K562 (cell line): ENCODE results near the gene KIF20B. TPM values are rescaled to one million over a fixed set of nuclear protein-coding genes. Genes with fewer than 3 reads are reported as not detected.
A peak's percentile ranks its signal among the peaks of the same experiment; 100 is the strongest.

ENCODE experiments used
- ATAC-seq: fragments of 200-7000 bp; cut with Tn5 transposase; 3 replicates; pipeline ENCODE4 v1.9.1; 2020; ENCODE audit warnings: moderate library complexity
- BruUV-seq: library from RNA; stranded (reverse); fragments of 400-500 nt; replicated peaks from 2 replicates; lab custom pipeline; 2021; lab: Mats Ljungman, UMichigan
- CTCF ChIA-PET: fragments of 300-600 bp; formaldehyde crosslinking; extraction: SDS; loops from one replicate; lab custom pipeline; 2021; ENCODE audit warnings: low intra/inter-chr PET ratio; lab: Yijun Ruan, JAX
- POLR2A ChIA-PET: fragments of 300-600, 350-650 bp; sonication (Branson Sonifier 250); formaldehyde crosslinking; extraction: SDS; loops from one replicate; lab custom pipeline; 2021; ENCODE audit warnings: antibody characterized with exemption, inconsistent platforms; lab: Yijun Ruan, JAX
- DNase-seq, 4 experiments: peaks; one replicate each; pipeline versions ENCODE4 v3.0.0 to v3.0.0-alpha.2; 2011 to 2018; ENCODE audit warnings: low spot score in 3 of 4, mixed read lengths in 3 of 4; ENCODE audit errors: extremely low read depth in 1 of 4
- FAIRE-seq: peaks from 2 replicates; lab custom pipeline; 2011; peaks lifted over from hg19 to GRCh38; lab: Jason Lieb, UNC
- H2AFZ ChIP-seq: 2 replicates; pipeline ENCODE4 v1.6.0; 2011; ENCODE audit warnings: low read depth, low read length, control low read depth, inconsistent platforms
- H3K27ac ChIP-seq: fragments of 200-600 bp; 3 replicates; pipeline ENCODE4 v1.8.0; 2011; ENCODE audit warnings: low read depth, mild to moderate bottlenecking, control low read depth, inconsistent platforms, low read length, moderate library complexity, mixed read lengths; ENCODE audit errors: extremely low read depth
- H3K27me3 ChIP-seq, 2 experiments: fragments of 300-600 bp in 1 of 2; 2 replicates in 1 of 2; 3 replicates in 1 of 2; pipeline versions ENCODE4 v1.6.0 to v1.8.0; 2011; ENCODE audit warnings: inconsistent platforms in 2 of 2, low read length in 2 of 2, mild to moderate bottlenecking in 1 of 2, mixed read lengths in 1 of 2, moderate library complexity in 1 of 2; ENCODE audit not compliant: control insufficient read depth in 2 of 2, insufficient read depth in 2 of 2
- H3K36me3 ChIP-seq: fragments of 300-600 bp; 3 replicates; pipeline ENCODE4 v1.8.0; 2011; ENCODE audit warnings: mild to moderate bottlenecking, low read length, inconsistent platforms; ENCODE audit not compliant: control insufficient read depth, insufficient read depth
- H3K4me1 ChIP-seq, 2 experiments: fragments of 200-600 bp in 1 of 2; replicated peaks in 1 of 2; 2 replicates in 1 of 2; 3 replicates in 1 of 2; pipeline versions ENCODE4 v1.5.1 to v1.8.0; 2011; ENCODE audit warnings: inconsistent platforms in 2 of 2, low read length in 2 of 2, mild to moderate bottlenecking in 1 of 2, mixed read lengths in 1 of 2, moderate library complexity in 1 of 2; ENCODE audit not compliant: control insufficient read depth in 2 of 2, insufficient read depth in 2 of 2
- H3K4me2 ChIP-seq: 2 replicates; pipeline ENCODE4 v1.6.1; 2011; ENCODE audit warnings: low read length, control low read depth, inconsistent platforms, mixed read lengths; ENCODE audit not compliant: insufficient read depth
- H3K4me3 ChIP-seq: fragments of 200-600 bp; sonication (generic), shearing (Covaris generic); 2 replicates; pipeline ENCODE4 v1.5.1; 2016; ENCODE audit warnings: control low read depth, inconsistent platforms
- H3K79me2 ChIP-seq: fragments of 200-600 bp; 3 replicates; pipeline ENCODE4 v1.8.0; 2011; ENCODE audit warnings: low read length, inconsistent platforms; ENCODE audit not compliant: control insufficient read depth, insufficient read depth
- H3K9ac ChIP-seq, 2 experiments: 2 replicates each; pipeline versions ENCODE4 v1.6.0 to v1.6.1; 2011; ENCODE audit warnings: low read depth in 2 of 2, low read length in 2 of 2, control low read depth in 1 of 2, inconsistent platforms in 1 of 2, mild to moderate bottlenecking in 1 of 2, mixed read lengths in 1 of 2; ENCODE audit not compliant: insufficient read depth in 1 of 2
- H3K9me1 ChIP-seq: one replicate; pipeline ENCODE4 v1.6.0; 2011; ENCODE audit warnings: inconsistent platforms, mild to moderate bottlenecking, low read length, moderate library complexity; ENCODE audit not compliant: control insufficient read depth, insufficient read depth
- H3K9me3 ChIP-seq: replicated peaks from 2 replicates; pipeline ENCODE4 v1.5.1; 2011; ENCODE audit warnings: low read depth, low read length, inconsistent platforms; ENCODE audit not compliant: control insufficient read depth, insufficient read depth
- H4K20me1 ChIP-seq: replicated peaks from 2 replicates; pipeline ENCODE4 v1.6.1; 2011; ENCODE audit warnings: low read length, inconsistent platforms, mixed read lengths; ENCODE audit not compliant: control insufficient read depth, insufficient read depth
- CSDE1 ChIP-seq, 2 experiments: fragments of 450-650 bp; IDR thresholded peaks; 2 replicates each; pipeline ENCODE4 v1.6.1; 2016; ENCODE audit warnings: mild to moderate bottlenecking in 1 of 2
- E2F3 ChIP-seq: fragments of 250-450 bp; sonication (Bioruptor Pico); IDR thresholded peaks from 2 replicates; pipeline ENCODE4 v1.4.0; 2020; ENCODE audit warnings: mild to moderate bottlenecking
- PYGO2 ChIP-seq: fragments of 450-650 bp; IDR thresholded peaks from 2 replicates; pipeline ENCODE4 v1.6.1; 2016; ENCODE audit warnings: mild to moderate bottlenecking, missing genetic modification characterization, moderate library complexity, missing compliant biosample characterization
- SMARCE1 ChIP-seq: fragments of 450-650 bp; IDR thresholded peaks from 2 replicates; pipeline ENCODE4 v1.7.1; 2016; ENCODE audit warnings: mild to moderate bottlenecking
- TEAD2 ChIP-seq: fragments of 450-650 bp; IDR thresholded peaks from 2 replicates; pipeline ENCODE4 v1.6.1; 2016; ENCODE audit warnings: missing genetic modification characterization, control low read depth, missing compliant biosample characterization
- ZNF512 ChIP-seq: IDR thresholded peaks from 2 replicates; pipeline ENCODE4 v1.6.1; 2016; ENCODE audit warnings: missing genetic modification characterization, missing compliant biosample characterization
- WGBS: fragments of 100-300 bp; shearing (Covaris generic); methylation state at CpG from one replicate; pipeline ENCODE4 v1.1.6; 2016; ENCODE audit warnings: low coverage, mixed read lengths; ENCODE audit not compliant: insufficient coverage; ENCODE audit errors: missing lambda C conversion rate; 5-methylcytosine and 5-hydroxymethylcytosine counted together
- in situ Hi-C: fragments of 300-500 bp; cut with MboI; formaldehyde crosslinking; loops from 4 replicates; pipeline ENCODE4 v1.15.0; 2018; ENCODE audit warnings: inconsistent platforms, mixed read lengths
- intact Hi-C: fragments of 100-400 bp; cut with micrococcal nuclease; formaldehyde crosslinking; loops from 2 replicates; pipeline ENCODE4 v1.14.2; 2022
- polyA plus RNA-seq, 8 experiments: library from polyadenylated mRNA; depleted of rRNA in 4 of 8; stranded (reverse) in 5 of 8; unstranded in 3 of 8; fragments of >200 nt; fragmentation: Nextera tagmentation in 2 of 8; fragmentation: Illumina TruSeq in 1 of 8; extraction: Ambion mirVana in 2 of 8; extraction: Trizol in 1 of 8; gene quantifications; 2 replicates each; pipeline versions ENCODE4 v1.2.1 to v1.2.3, GENCODE V29; 2011 to 2014; ENCODE audit warnings: inconsistent platforms in 1 of 8, missing spikeins in 1 of 8
- total RNA-seq, 7 experiments: library from RNA; depleted of rRNA in 6 of 7; stranded (reverse); fragments of >200 nt in 6 of 7; fragmentation: Illumina TruSeq in 2 of 7; extraction: Trizol in 2 of 7; gene quantifications; 2 replicates each; pipeline versions ENCODE4 v1.2.1 to v1.2.3, GENCODE V29; 2011 to 2021; ENCODE audit warnings: low replicate concordance in 1 of 7

KIF20B gene
- total and polyA plus RNA-seq, 9 of the 15 experiments (the other 6 are each of a cell fraction or from before 2014, with no cell fraction given), result 18.6 to 56.5 (median 32.9) TPM

- Histone ChIP-seq H3K4me3 (no peak overlapping the region), H2AFZ (no peak overlapping the region), H3K27me3 (no peaks in the 10 kb centered on the region), H3K9me3 (no peaks in the 10 kb centered on the region), H3K27ac (no peak overlapping the region), H3K79me2 (peaks cover 91% of the 10 kb centered on the region), H3K4me2 (no peak overlapping the region), H3K4me1 (peaks cover 0 to 7% of the 10 kb centered on the region in 2 experiments; a peak in 2 of 5 replicates), H3K9me1 (no peaks in the 10 kb centered on the region), H3K36me3 (peaks cover 33% of the 10 kb centered on the region), H3K9ac (no peak overlapping the region; a peak in 1 of 4 replicates), H4K20me1 (no peaks in the 10 kb centered on the region; the same call in 1 of the 2 replicates)
- WGBS, result no CpG with 5 or more reads among the region's 1 CpG
- ChIA-PET CTCF (no interaction called here), POLR2A (no interaction called here)
- intact Hi-C loops, result no loop called here
- DNase-seq (no peak), FAIRE-seq (no peak), ATAC-seq (no peak)
- in situ Hi-C loops, result no loop called here
- TF ChIP-seq ZNF512 (peak; percentile 93), SMARCE1 (peak; percentile 20; the same call in 1 of the 2 replicates), CSDE1 (IDR thresholded peaks at IDR 0.05) (no peak)
- BruUV-seq, result no TSS peak
Measured at GRCh38 chr10:89707372-89707771, 6.0 kb downstream of the KIF20B start.

GRCh38 chr10:89710753-89711152 lies 9.4 kb downstream of the KIF20B start:
- H3K27me3 ChIP-seq, result no peaks in the 10 kb centered on the region
- no peak overlapping the region for H3K4me2 ChIP-seq
- no peaks in the 10 kb centered on the region for H3K9me3 ChIP-seq
- H3K9me1 ChIP-seq, result no peaks in the 10 kb centered on the region
- 95% methylated on average over 2 of the region's 3 CpGs for WGBS
- peaks cover 0 to 5% of the 10 kb centered on the region in 2 experiments; a peak in 2 of 5 replicates for H3K4me1 ChIP-seq
- H3K4me3 ChIP-seq, result no peak overlapping the region
- ChIA-PET CTCF (no interaction called here), POLR2A (interaction anchor here (0.7 kb wide), 1 partner anchor 10 kb away, joined by 3 read pairs; no protein-coding TSS in a partner anchor)
- in situ Hi-C loops, result no loop called here
- FAIRE-seq, result no peak
- H3K9ac ChIP-seq, result no peak overlapping the region
- TF ChIP-seq TEAD2, result no peak
- no peak for TF ChIP-seq PYGO2 (tag)
- no peak for TF ChIP-seq E2F3 (CRISPR knock-in tag)
- H2AFZ ChIP-seq, result no peak overlapping the region
- no peak overlapping the region for H3K27ac ChIP-seq
- H4K20me1 ChIP-seq, result no peaks in the 10 kb centered on the region
- intact Hi-C loops, result no loop called here
- BruUV-seq, result no TSS peak
- peaks cover 59% of the 10 kb centered on the region for H3K79me2 ChIP-seq
- no peak for ATAC-seq
- no peak for DNase-seq
- H3K36me3 ChIP-seq, result peaks cover 49% of the 10 kb centered on the region
